Measurements from ENCODE around the gene KRT7.

The KRT7 gene

GRCh38 chr12:52264435-52264825 lies 31.4 kb downstream of the KRT7 start:
- H3K4me2 ChIP-seq (ENCODE audit: low read length), result no peak overlapping the region
- no peak for TF ChIP-seq CTCF (IDR thresholded peaks at IDR 0.05)
- no peak overlapping the region for H3K4me3 ChIP-seq (ENCODE audit: low read depth, low read length)
- no peaks in the 10 kb centered on the region for H3K36me3 ChIP-seq (ENCODE audit: control insufficient read depth, insufficient read depth, low read length)
- peaks cover 8% of the 10 kb centered on the region for H3K4me1 ChIP-seq
- H3K27me3 ChIP-seq (ENCODE audit: control insufficient read depth, insufficient read depth, low read length), result no peaks in the 10 kb centered on the region
- no peaks in the 10 kb centered on the region for H3K9me3 ChIP-seq (ENCODE audit: control insufficient read depth, low read length)
- H3K27ac ChIP-seq, result no peak overlapping the region
- H2AFZ ChIP-seq, result no peak overlapping the region
- H3K9ac ChIP-seq, result no peak overlapping the region
- H3K79me2 ChIP-seq, result no peaks in the 10 kb centered on the region

GRCh38 chr12:52266514-52266913 lies 33.5 kb downstream of the KRT7 start:
- no peak overlapping the region for H2AFZ ChIP-seq
- no peak for TF ChIP-seq CTCF (IDR thresholded peaks at IDR 0.05)
- no peak overlapping the region for H3K4me3 ChIP-seq (ENCODE audit: low read depth, low read length)
- no peaks in the 10 kb centered on the region for H3K79me2 ChIP-seq
- no peaks in the 10 kb centered on the region for H3K27me3 ChIP-seq (ENCODE audit: control insufficient read depth, insufficient read depth, low read length)
- H3K27ac ChIP-seq, result no peak overlapping the region
- no peaks in the 10 kb centered on the region for H3K9me3 ChIP-seq (ENCODE audit: control insufficient read depth, low read length)
- no peak overlapping the region for H3K4me2 ChIP-seq (ENCODE audit: low read length)
- H3K9ac ChIP-seq, result no peak overlapping the region
- no peaks in the 10 kb centered on the region for H3K36me3 ChIP-seq (ENCODE audit: control insufficient read depth, insufficient read depth, low read length)
- no peaks in the 10 kb centered on the region for H3K4me1 ChIP-seq

GRCh38 chr12:52267266-52267665 lies 34.2 kb downstream of the KRT7 start:
- no peaks in the 10 kb centered on the region for H3K9me3 ChIP-seq (ENCODE audit: control insufficient read depth, low read length)
- H3K36me3 ChIP-seq (ENCODE audit: control insufficient read depth, insufficient read depth, low read length), result no peaks in the 10 kb centered on the region
- H3K9ac ChIP-seq, result no peak overlapping the region
- TF ChIP-seq CTCF (IDR thresholded peaks at IDR 0.05), result no peak
- H3K4me2 ChIP-seq (ENCODE audit: low read length), result no peak overlapping the region
- H3K27me3 ChIP-seq (ENCODE audit: control insufficient read depth, insufficient read depth, low read length), result no peaks in the 10 kb centered on the region
- no peaks in the 10 kb centered on the region for H3K4me1 ChIP-seq
- no peak overlapping the region for H3K27ac ChIP-seq
- H2AFZ ChIP-seq, result no peak overlapping the region
- H3K4me3 ChIP-seq (ENCODE audit: low read depth, low read length), result no peak overlapping the region
- no peaks in the 10 kb centered on the region for H3K79me2 ChIP-seq

GRCh38 chr12:52267699-52268098 lies 34.7 kb downstream of the KRT7 start:
- Histone ChIP-seq H2AFZ (no peak overlapping the region), H3K79me2 (no peaks in the 10 kb centered on the region), H3K4me2 (ENCODE audit: low read length) (no peak overlapping the region), H3K27me3 (ENCODE audit: control insufficient read depth, insufficient read depth, low read length) (no peaks in the 10 kb centered on the region), H3K4me3 (ENCODE audit: low read depth, low read length) (no peak overlapping the region), H3K9me3 (ENCODE audit: control insufficient read depth, low read length) (no peaks in the 10 kb centered on the region), H3K36me3 (ENCODE audit: control insufficient read depth, insufficient read depth, low read length) (no peaks in the 10 kb centered on the region), H3K27ac (no peak overlapping the region), H3K9ac (no peak overlapping the region), H3K4me1 (no peaks in the 10 kb centered on the region)
- TF ChIP-seq CTCF (IDR thresholded peaks at IDR 0.05), result no peak

GRCh38 chr12:52268212-52268611 lies 35.2 kb downstream of the KRT7 start:
- no peaks in the 10 kb centered on the region for H3K9me3 ChIP-seq (ENCODE audit: control insufficient read depth, low read length)
- H3K9ac ChIP-seq, result no peak overlapping the region
- H3K4me3 ChIP-seq (ENCODE audit: low read depth, low read length), result no peak overlapping the region
- no peak overlapping the region for H3K27ac ChIP-seq
- H3K4me1 ChIP-seq, result no peaks in the 10 kb centered on the region
- no peaks in the 10 kb centered on the region for H3K36me3 ChIP-seq (ENCODE audit: control insufficient read depth, insufficient read depth, low read length)
- no peak for TF ChIP-seq CTCF (IDR thresholded peaks at IDR 0.05)
- H3K4me2 ChIP-seq (ENCODE audit: low read length), result no peak overlapping the region
- H2AFZ ChIP-seq, result no peak overlapping the region
- no peaks in the 10 kb centered on the region for H3K27me3 ChIP-seq (ENCODE audit: control insufficient read depth, insufficient read depth, low read length)
- H3K79me2 ChIP-seq, result no peaks in the 10 kb centered on the region
